ENCODE measurements around the gene KLHDC8A. TPM values are rescaled to one million over a fixed set of nuclear protein-coding genes. Genes with fewer than 3 reads are reported as not detected.
A peak's percentile ranks its signal among the peaks of the same experiment; 100 is the strongest.

Gene KLHDC8A
- total RNA-seq, 1 donor from 2014 or later = 46.7 TPM

DNA sequence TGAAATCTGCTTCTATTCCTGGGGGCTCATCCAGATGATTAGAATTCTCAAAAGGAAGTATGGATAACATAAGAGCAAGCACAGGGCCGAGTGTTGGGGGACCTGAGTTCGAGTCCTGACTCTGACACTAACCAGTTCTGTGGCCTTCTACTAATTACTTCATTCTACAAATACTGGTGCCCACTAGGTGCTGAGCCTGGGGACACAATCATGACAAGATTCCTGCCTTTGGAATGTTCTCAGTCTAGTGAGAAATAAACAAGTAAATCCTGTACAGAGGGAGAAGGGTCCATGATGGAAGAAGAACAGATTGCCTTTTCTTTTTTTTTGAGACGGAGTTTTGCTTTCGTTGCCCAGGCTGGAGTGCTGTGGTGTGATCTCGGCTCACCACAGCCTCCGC lies 32.9 kb downstream of the KLHDC8A start:
- peak overlapping the region; percentile 67 for H3K4me3 Mint-ChIP-seq
- TF ChIP-seq, protein P1, sequence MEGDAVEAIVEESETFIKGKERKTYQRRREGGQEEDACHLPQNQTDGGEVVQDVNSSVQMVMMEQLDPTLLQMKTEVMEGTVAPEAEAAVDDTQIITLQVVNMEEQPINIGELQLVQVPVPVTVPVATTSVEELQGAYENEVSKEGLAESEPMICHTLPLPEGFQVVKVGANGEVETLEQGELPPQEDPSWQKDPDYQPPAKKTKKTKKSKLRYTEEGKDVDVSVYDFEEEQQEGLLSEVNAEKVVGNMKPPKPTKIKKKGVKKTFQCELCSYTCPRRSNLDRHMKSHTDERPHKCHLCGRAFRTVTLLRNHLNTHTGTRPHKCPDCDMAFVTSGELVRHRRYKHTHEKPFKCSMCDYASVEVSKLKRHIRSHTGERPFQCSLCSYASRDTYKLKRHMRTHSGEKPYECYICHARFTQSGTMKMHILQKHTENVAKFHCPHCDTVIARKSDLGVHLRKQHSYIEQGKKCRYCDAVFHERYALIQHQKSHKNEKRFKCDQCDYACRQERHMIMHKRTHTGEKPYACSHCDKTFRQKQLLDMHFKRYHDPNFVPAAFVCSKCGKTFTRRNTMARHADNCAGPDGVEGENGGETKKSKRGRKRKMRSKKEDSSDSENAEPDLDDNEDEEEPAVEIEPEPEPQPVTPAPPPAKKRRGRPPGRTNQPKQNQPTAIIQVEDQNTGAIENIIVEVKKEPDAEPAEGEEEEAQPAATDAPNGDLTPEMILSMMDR (conservative IDR thresholded peaks at IDR 0.05) = no peak
- H3K4me1 Mint-ChIP-seq = peaks cover 42% of the 10 kb centered on the region
- no peaks in the 10 kb centered on the region for H3K9me3 Mint-ChIP-seq
- no peak for DNase-seq (ENCODE audit: low read depth, low spot score)
- H3K27ac Mint-ChIP-seq (ENCODE audit: unreplicated experiment) = no peak overlapping the region
- H3K27me3 Mint-ChIP-seq (ENCODE audit: low read depth) = no peaks in the 10 kb centered on the region
- H3K36me3 Mint-ChIP-seq (ENCODE audit: low read depth) = no peaks in the 10 kb centered on the region

DNA sequence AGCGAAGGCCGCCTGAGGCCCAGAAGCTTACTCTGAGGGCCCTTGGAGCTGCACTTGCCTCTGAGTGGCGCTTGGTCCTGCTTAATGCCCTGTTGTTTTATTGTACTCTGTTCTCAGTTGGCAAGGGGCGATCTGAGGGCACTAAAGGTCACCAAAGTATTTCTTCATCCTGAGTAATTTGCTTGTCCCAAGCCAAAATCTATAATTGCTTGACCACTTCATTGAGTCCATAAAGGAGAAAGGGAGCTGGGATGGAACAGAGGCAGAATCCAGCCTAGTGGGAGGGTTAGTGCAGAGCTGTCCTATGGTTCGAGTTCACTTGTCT lies 34.8 kb downstream of the KLHDC8A start:
- H3K36me3 Mint-ChIP-seq (ENCODE audit: low read depth) = peaks cover 2% of the 10 kb centered on the region
- DNase-seq (ENCODE audit: low read depth, low spot score) = no peak
- H3K4me3 Mint-ChIP-seq = peak overlapping the region; percentile 84
- TF ChIP-seq, protein P1 (conservative IDR thresholded peaks at IDR 0.05) = no peak
- no peaks in the 10 kb centered on the region for H3K9me3 Mint-ChIP-seq
- no peaks in the 10 kb centered on the region for H3K27me3 Mint-ChIP-seq (ENCODE audit: low read depth)
- H3K27ac Mint-ChIP-seq (ENCODE audit: unreplicated experiment) = no peak overlapping the region
- peaks cover 56% of the 10 kb centered on the region for H3K4me1 Mint-ChIP-seq

DNA sequence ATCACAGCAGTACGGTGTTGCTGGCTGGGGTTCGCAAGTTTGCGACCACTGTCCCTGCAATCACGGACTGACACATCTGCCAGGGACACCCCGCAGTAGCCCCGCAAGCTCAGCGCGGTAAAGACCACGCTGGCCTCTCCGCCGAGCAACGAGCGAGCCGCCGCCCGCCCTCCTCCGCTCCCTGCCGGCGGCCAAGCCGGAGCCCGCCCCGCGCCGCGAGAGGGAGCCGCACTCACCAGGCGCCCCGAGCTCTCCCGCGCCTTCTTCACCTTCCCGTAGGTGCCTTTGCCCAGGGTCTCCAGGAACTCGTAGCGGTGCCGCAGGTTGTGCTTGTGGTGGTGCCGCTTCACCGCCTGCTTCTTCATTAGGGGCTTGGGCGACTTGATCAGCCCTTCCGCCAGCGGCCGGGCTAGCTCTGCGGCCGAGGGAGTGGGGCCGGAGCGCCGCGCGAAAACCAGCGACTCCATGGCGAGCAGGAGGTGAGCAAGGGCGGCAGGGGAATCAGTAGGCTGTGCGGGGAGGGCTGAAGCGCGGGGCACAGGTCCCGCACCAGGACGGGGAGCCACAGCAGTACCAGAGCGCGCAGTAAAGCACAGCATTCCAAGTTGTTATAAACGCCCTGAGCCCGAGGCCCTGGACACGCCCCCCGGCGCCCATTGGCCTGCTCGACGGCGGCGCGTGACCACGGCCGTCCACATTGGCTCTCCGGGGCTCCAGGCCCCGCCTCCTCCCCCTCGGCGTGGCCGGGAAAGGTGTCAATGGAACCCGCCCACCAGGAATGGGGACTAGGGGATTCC lies 35.4 kb downstream of the KLHDC8A start, which contains the start of gene NUAK2:
Gene NUAK2 (minus strand): TSS at position 584 of the 797 bp plus-strand sequence. CDS start 117 bp downstream, at position 467.
- no peaks in the 10 kb centered on the region for H3K9me3 Mint-ChIP-seq
- H3K27ac Mint-ChIP-seq (ENCODE audit: unreplicated experiment) = peak within 1 kb of the TSS; percentile 85
- TF ChIP-seq, protein P1 (conservative IDR thresholded peaks at IDR 0.05) = peak; percentile 53
- H3K4me3 Mint-ChIP-seq = peak within 1 kb of the TSS; percentile 96
- no peaks in the 10 kb centered on the region for H3K27me3 Mint-ChIP-seq (ENCODE audit: low read depth)
- H3K4me1 Mint-ChIP-seq = peaks cover 60% of the 10 kb centered on the region
- peaks cover 2% of the 10 kb centered on the region for H3K36me3 Mint-ChIP-seq (ENCODE audit: low read depth)
- DNase-seq (ENCODE audit: low read depth, low spot score) = peak; percentile 93

DNA sequence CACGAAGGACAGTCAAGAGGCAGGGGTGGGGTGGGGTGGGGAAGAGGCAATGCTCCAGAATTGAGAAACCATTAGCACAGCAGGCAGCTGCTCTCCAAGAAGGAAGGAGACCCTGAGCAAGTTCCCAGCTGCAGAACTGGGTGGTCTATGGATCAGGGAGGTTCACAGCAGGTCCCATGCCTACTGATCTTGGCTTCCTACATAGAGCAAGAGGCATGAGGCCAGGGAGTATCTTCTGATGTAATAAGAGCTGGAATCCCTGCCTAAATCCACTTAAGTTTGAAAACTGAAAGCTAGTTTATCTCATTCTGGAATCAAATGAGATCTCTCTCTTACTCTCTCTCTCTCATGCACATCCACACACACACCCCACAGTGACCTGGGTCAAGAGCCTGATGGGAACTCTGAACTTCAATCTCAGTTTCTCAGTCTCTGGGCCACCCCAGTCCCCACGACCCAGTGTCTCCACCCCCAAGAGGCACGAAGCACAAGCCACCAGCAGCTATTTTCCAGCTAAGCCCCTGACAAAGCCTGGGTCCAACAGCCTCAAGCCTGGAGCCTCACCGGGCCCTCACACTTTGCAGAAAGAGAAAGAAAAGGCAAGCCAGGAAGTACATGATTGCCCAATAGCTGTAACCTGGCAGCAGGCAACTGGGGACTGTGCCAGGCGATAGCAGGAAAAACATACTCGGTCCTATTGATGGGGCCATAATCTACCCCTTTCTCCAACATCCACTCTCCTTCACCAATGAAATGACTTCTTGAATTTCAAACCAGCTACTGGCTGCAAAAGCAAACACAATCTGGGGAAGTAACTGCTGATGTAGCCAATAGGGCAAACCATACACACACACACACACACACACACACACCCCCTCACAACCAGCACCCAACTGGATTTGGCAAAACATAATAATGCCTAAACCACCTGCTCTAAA lies 37.4 kb downstream of the KLHDC8A start:
- Mint-ChIP-seq H3K9me3 (no peaks in the 10 kb centered on the region), H3K27me3 (ENCODE audit: low read depth) (no peaks in the 10 kb centered on the region), H3K27ac (ENCODE audit: unreplicated experiment) (peak overlapping the region; percentile 86)

More for the DNA sequence above, 37.4 kb downstream of the KLHDC8A start:
- H3K4me1 Mint-ChIP-seq = peaks cover 69% of the 10 kb centered on the region
- DNase-seq (ENCODE audit: low read depth, low spot score) = no peak
- H3K4me3 Mint-ChIP-seq = peak overlapping the region; percentile 96
- TF ChIP-seq, protein P1 (conservative IDR thresholded peaks at IDR 0.05) = no peak
- H3K36me3 Mint-ChIP-seq (ENCODE audit: low read depth) = peaks cover 2% of the 10 kb centered on the region

Measured in neural crest cell (in vitro differentiated cells).